ENCODE results near the gene ARHGEF19.

Gene ARHGEF19

GRCh38 chr1:16158993-16159831 is 53.2 kb downstream of the ARHGEF19 start:
- H2AFZ ChIP-seq (ENCODE audit: low read depth, low read length): no peak overlapping the region
- TF ChIP-seq EZH2phosphoT487 (IDR thresholded peaks at IDR 0.05; ENCODE audit: low read depth): no peak
- TF ChIP-seq, protein P1, sequence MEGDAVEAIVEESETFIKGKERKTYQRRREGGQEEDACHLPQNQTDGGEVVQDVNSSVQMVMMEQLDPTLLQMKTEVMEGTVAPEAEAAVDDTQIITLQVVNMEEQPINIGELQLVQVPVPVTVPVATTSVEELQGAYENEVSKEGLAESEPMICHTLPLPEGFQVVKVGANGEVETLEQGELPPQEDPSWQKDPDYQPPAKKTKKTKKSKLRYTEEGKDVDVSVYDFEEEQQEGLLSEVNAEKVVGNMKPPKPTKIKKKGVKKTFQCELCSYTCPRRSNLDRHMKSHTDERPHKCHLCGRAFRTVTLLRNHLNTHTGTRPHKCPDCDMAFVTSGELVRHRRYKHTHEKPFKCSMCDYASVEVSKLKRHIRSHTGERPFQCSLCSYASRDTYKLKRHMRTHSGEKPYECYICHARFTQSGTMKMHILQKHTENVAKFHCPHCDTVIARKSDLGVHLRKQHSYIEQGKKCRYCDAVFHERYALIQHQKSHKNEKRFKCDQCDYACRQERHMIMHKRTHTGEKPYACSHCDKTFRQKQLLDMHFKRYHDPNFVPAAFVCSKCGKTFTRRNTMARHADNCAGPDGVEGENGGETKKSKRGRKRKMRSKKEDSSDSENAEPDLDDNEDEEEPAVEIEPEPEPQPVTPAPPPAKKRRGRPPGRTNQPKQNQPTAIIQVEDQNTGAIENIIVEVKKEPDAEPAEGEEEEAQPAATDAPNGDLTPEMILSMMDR (IDR thresholded peaks at IDR 0.05; ENCODE audit: low read depth, low read length): no peak

GRCh38 chr1:16158025-16158424 is 54.4 kb downstream of the ARHGEF19 start:
- Histone ChIP-seq H3K4me1 (ENCODE audit: low read length) (peaks cover 12% of the 10 kb centered on the region), H2AFZ (ENCODE audit: low read depth, low read length) (no peak overlapping the region), H4K20me1 (ENCODE audit: insufficient read depth, low read length) (no peaks in the 10 kb centered on the region), H3K9ac (ENCODE audit: low read length) (no peak overlapping the region), H3K9me3 (ENCODE audit: insufficient read depth, low read length) (no peaks in the 10 kb centered on the region), H3K27me3 (ENCODE audit: low read depth, low read length) (no peaks in the 10 kb centered on the region), H3K4me3 (ENCODE audit: low read length) (no peak overlapping the region), H3K4me2 (ENCODE audit: low read length) (no peak overlapping the region), H3K27ac (ENCODE audit: low read length) (no peak overlapping the region), H3K36me3 (replicated peaks; ENCODE audit: low read depth, low read length) (no peaks in the 10 kb centered on the region), H3K79me2 (ENCODE audit: low read length) (no peaks in the 10 kb centered on the region)
- TF ChIP-seq EZH2phosphoT487 (IDR thresholded peaks at IDR 0.05; ENCODE audit: low read depth): no peak
- TF ChIP-seq, protein P1 (IDR thresholded peaks at IDR 0.05; ENCODE audit: low read depth, low read length): no peak

More at GRCh38 chr1:16158993-16159831, 53.2 kb downstream of the ARHGEF19 start:
- Histone ChIP-seq H3K79me2 (ENCODE audit: low read length) (no peaks in the 10 kb centered on the region), H3K36me3 (replicated peaks; ENCODE audit: low read depth, low read length) (no peaks in the 10 kb centered on the region), H3K9ac (ENCODE audit: low read length) (no peak overlapping the region), H3K9me3 (ENCODE audit: insufficient read depth, low read length) (no peaks in the 10 kb centered on the region), H3K4me1 (ENCODE audit: low read length) (no peaks in the 10 kb centered on the region), H3K4me2 (ENCODE audit: low read length) (no peak overlapping the region), H4K20me1 (ENCODE audit: insufficient read depth, low read length) (no peaks in the 10 kb centered on the region), H3K4me3 (ENCODE audit: low read length) (no peak overlapping the region), H3K27me3 (ENCODE audit: low read depth, low read length) (no peaks in the 10 kb centered on the region), H3K27ac (ENCODE audit: low read length) (no peak overlapping the region)

GRCh38 chr1:16156848-16157495 is 55.5 kb downstream of the ARHGEF19 start:
- Histone ChIP-seq H3K27me3 (ENCODE audit: low read depth, low read length) (no peaks in the 10 kb centered on the region), H3K36me3 (replicated peaks; ENCODE audit: low read depth, low read length) (no peaks in the 10 kb centered on the region), H3K9ac (ENCODE audit: low read length) (no peak overlapping the region), H3K27ac (ENCODE audit: low read length) (no peak overlapping the region), H4K20me1 (ENCODE audit: insufficient read depth, low read length) (no peaks in the 10 kb centered on the region), H3K4me2 (ENCODE audit: low read length) (no peak overlapping the region), H3K79me2 (ENCODE audit: low read length) (no peaks in the 10 kb centered on the region), H3K4me3 (ENCODE audit: low read length) (no peak overlapping the region), H3K9me3 (ENCODE audit: insufficient read depth, low read length) (no peaks in the 10 kb centered on the region), H3K4me1 (ENCODE audit: low read length) (peaks cover 13% of the 10 kb centered on the region), H2AFZ (ENCODE audit: low read depth, low read length) (no peak overlapping the region)
- TF ChIP-seq, protein P1 (IDR thresholded peaks at IDR 0.05; ENCODE audit: low read depth, low read length): no peak
- no peak for TF ChIP-seq EZH2phosphoT487 (IDR thresholded peaks at IDR 0.05; ENCODE audit: low read depth)

Data from OCI-LY3 (cell line).